ENCODE data around the gene AGFG2. TPM values are rescaled to one million over a fixed set of nuclear protein-coding genes. Genes with fewer than 3 reads are reported as not detected.
A peak's percentile ranks its signal among the peaks of the same experiment; 100 is the strongest.

Gene AGFG2
- total RNA-seq, 1 donor from 2014 or later: 48.6 TPM

- Mint-ChIP-seq H3K9me3 (ENCODE audit: unreplicated experiment) (no peaks in the 10 kb centered on the region), H3K27me3 (ENCODE audit: unreplicated experiment) (peaks cover 4% of the 10 kb centered on the region), H3K4me3 (ENCODE audit: unreplicated experiment) (no peak overlapping the region), H3K4me1 (ENCODE audit: unreplicated experiment) (peaks cover 8% of the 10 kb centered on the region), H3K36me3 (ENCODE audit: low read depth, unreplicated experiment) (no peaks in the 10 kb centered on the region), H3K27ac (ENCODE audit: unreplicated experiment) (no peak overlapping the region)
- DNase-seq (ENCODE audit: low spot score): no peak
- TF ChIP-seq CTCF (IDR thresholded peaks at IDR 0.05; ENCODE audit: unreplicated experiment): no peak
Measured at GRCh38 chr7:100513212-100513810, 25.7 kb upstream of the AGFG2 start.

- Mint-ChIP-seq H3K9me3 (ENCODE audit: unreplicated experiment) (no peaks in the 10 kb centered on the region), H3K27ac (ENCODE audit: unreplicated experiment) (peak overlapping the region; percentile 61), H3K4me1 (ENCODE audit: unreplicated experiment) (peaks cover 8% of the 10 kb centered on the region), H3K4me3 (ENCODE audit: unreplicated experiment) (no peak overlapping the region), H3K36me3 (ENCODE audit: low read depth, unreplicated experiment) (no peaks in the 10 kb centered on the region), H3K27me3 (ENCODE audit: unreplicated experiment) (peaks cover 4% of the 10 kb centered on the region)
- TF ChIP-seq CTCF (IDR thresholded peaks at IDR 0.05; ENCODE audit: unreplicated experiment): no peak
- DNase-seq (ENCODE audit: low spot score): no peak
Measured at GRCh38 chr7:100515072-100515532, 23.9 kb upstream of the AGFG2 start.

- TF ChIP-seq CTCF (IDR thresholded peaks at IDR 0.05; ENCODE audit: unreplicated experiment): no peak
- H3K27ac Mint-ChIP-seq (ENCODE audit: unreplicated experiment): no peak overlapping the region
- H3K9me3 Mint-ChIP-seq (ENCODE audit: unreplicated experiment): no peaks in the 10 kb centered on the region
- H3K36me3 Mint-ChIP-seq (ENCODE audit: low read depth, unreplicated experiment): no peaks in the 10 kb centered on the region
- DNase-seq (ENCODE audit: low spot score): no peak
- peaks cover 8% of the 10 kb centered on the region for H3K4me1 Mint-ChIP-seq (ENCODE audit: unreplicated experiment)
- no peak overlapping the region for H3K4me3 Mint-ChIP-seq (ENCODE audit: unreplicated experiment)
- peaks cover 6% of the 10 kb centered on the region for H3K27me3 Mint-ChIP-seq (ENCODE audit: unreplicated experiment)
Measured at GRCh38 chr7:100516135-100516812, 22.7 kb upstream of the AGFG2 start.

DNA sequence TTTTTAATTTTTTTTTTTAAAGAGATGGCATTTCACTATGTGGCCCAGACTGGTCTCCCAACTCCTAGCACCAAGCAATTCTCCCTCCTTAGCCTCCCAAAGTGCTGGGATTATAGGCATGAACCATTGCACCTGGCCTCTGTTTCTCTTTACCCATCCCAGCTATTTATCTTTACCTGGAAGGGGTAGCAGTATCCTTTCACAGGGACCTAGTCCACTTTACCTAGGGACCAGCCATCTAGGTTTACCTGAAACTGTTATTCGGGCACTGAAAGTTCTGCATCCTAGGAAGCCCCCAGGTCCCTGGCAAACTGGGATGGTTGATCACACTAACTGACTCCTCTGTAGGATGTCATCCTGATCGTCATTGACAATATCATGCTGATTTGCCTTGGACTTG is 21.7 kb upstream of the AGFG2 start:
- Mint-ChIP-seq H3K27ac (ENCODE audit: unreplicated experiment) (no peak overlapping the region), H3K27me3 (ENCODE audit: unreplicated experiment) (peaks cover 6% of the 10 kb centered on the region), H3K9me3 (ENCODE audit: unreplicated experiment) (no peaks in the 10 kb centered on the region), H3K4me1 (ENCODE audit: unreplicated experiment) (peaks cover 8% of the 10 kb centered on the region), H3K36me3 (ENCODE audit: low read depth, unreplicated experiment) (no peaks in the 10 kb centered on the region), H3K4me3 (ENCODE audit: unreplicated experiment) (no peak overlapping the region)
- no peak for DNase-seq (ENCODE audit: low spot score)
- no peak for TF ChIP-seq CTCF (IDR thresholded peaks at IDR 0.05; ENCODE audit: unreplicated experiment)

DNA sequence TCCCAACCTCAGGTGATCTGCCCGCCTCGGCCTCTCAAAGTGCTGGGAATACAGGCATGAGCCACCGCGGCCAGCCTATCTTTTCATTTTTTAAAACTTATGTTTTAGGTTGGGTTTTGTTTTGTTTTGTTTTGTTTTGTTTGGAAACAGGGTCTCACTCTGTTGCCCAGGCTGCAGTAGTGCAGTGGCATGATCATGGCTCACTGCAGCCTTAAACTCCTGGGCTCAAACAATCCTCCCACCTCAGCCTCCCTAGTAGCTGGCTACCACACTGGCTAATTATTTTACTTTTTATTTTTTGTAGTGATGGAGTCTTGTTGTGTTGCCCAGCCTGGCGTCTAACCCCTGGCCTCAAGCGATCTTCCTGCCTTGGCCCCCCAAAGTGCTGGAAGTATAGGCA is 19.4 kb upstream of the AGFG2 start:
- Mint-ChIP-seq H3K9me3 (ENCODE audit: unreplicated experiment) (no peaks in the 10 kb centered on the region), H3K27ac (ENCODE audit: unreplicated experiment) (no peak overlapping the region), H3K4me3 (ENCODE audit: unreplicated experiment) (no peak overlapping the region), H3K4me1 (ENCODE audit: unreplicated experiment) (peaks cover 4% of the 10 kb centered on the region), H3K36me3 (ENCODE audit: low read depth, unreplicated experiment) (no peaks in the 10 kb centered on the region), H3K27me3 (ENCODE audit: unreplicated experiment) (peaks cover 3% of the 10 kb centered on the region)
- TF ChIP-seq CTCF (IDR thresholded peaks at IDR 0.05; ENCODE audit: unreplicated experiment): no peak
- no peak for DNase-seq (ENCODE audit: low spot score)
